Activated CD8-positive, alpha-beta memory T cell treated with anti-CD3 and anti-CD28 coated beads, Interleukin-2, amount 50 U/mL, for 24 hours (primary cell): ENCODE data around the gene ACO2.
"Not testable (repeated sequence)": the region's sequence is repeated elsewhere in the genome, so short reads cannot be mapped to it uniquely, and the experiment has no call there.

Source experiments
- DNase-seq: peaks from one replicate; pipeline ENCODE4 v3.0.0-alpha.2; 2020; ENCODE audit errors: extremely low read depth

Gene ACO2

DNA sequence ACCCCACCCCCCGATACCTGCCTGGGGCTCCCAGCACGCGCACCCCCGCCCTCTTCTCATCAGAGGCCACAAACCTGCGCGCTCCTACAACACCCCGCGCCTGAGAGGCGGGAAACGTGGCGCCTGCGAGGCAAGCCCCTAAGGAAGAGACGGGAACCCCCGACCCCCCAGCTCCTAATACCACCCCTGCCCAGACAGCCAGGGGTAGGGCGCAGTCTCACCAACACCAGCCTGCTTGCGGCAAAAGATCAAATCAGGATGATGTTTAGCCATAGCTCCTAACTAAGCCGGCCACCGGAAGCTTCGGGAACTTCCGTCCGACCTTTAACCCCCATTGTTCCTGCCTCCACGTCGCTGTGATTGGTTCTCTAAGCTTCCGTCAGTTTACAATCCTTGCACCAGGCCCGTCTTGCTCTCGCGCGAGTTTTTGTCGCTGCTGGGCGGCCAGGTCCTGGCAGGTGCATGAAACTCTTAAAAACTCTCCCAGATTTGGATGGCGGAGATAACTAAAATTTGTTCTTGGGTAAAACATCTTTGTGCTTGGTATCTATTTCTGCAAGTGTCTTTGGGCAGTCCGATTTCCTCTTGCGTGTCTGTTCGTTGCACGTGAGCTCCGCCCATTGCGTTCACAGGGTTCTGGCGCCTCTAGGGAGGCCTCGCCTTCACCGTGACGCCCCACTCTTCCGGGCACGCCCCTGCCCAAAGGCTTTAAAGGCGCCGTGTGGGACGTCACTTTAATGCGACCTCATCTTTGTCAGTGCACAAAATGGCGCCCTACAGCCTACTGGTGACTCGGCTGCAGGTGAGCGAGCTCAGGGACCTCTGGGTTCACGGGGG is at the start of gene ACO2, which contains the start of gene PHF5A:
Gene ACO2, plus strand, starts transcription at position 737 of the 837 bp plus-strand sequence. Its CDS starts 30 bp downstream, at position 767.
Gene PHF5A, minus strand, starts transcription at position 312 of the 837 bp plus-strand sequence. Its CDS starts 39 bp downstream, at position 273.
- peak; percentile 98 for DNase-seq

DNA sequence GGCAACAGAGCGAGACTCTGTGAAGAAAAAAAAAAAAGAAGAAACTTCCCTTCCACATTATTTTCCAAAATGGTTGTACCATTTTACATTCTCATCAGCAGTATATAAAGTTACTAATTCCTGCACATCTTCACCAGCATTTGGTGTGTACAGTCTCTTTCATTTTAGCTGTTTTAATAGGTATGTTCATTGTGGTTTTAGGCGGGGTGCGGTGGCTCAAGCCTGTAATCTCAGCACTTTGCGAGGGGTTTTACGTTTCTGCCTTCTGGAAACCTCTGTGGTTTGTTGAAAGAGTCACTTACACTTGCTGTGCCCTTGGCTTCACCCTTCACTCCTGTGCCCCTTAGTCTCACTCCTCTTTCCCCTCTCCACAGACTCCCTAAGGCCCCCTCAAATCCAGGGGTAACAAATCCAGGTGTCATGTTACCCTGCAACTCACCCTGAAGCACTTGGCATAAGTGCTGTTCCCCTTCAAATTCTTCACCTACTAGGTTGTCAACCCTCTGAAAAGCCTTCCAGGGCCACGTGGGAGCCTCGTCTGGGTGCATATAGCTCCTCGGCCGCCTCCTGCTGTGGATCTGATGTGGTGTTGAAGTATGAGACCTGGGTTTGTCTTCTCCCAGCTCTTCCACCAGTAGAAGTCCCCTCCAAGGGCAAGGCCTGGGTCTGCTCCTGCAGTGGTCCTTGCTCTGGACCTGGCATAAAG is 43.1 kb upstream of the ACO2 start:
- DNase-seq = no peak

DNA sequence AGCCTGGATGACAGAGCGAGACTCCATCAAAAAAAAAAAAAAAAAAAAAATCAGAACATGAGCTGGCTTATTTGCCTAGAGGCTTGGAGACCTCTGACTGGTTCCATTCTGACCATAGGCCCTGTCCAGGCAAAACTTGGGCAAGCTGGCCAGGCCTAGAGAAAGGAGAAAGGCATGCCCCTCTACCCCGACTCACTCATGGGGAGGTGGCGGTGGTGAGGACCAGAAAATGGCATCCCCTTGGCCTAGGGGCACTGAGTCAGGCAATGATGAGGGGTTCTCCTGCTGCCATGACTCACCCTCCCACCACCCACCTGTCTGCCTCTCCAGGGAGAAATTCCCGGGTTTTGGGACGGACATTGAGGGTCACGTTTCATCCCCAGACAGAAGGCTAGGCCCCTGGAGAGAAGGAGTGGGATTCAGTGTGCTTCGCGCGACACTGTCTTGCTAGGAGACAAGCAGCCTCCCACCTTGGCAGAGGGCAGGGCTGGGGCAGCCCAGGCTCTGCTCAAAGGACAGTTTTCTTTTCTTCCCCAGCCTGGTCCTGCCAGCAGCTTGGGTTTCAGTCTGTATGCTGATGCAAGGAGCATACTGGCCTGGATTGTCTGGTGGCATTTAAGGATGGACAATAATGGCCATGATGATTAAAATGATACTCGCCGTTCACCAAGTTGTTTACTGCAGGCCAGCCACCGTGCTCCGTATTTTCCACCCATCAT is 39.5 kb upstream of the ACO2 start:
- DNase-seq = no peak

DNA sequence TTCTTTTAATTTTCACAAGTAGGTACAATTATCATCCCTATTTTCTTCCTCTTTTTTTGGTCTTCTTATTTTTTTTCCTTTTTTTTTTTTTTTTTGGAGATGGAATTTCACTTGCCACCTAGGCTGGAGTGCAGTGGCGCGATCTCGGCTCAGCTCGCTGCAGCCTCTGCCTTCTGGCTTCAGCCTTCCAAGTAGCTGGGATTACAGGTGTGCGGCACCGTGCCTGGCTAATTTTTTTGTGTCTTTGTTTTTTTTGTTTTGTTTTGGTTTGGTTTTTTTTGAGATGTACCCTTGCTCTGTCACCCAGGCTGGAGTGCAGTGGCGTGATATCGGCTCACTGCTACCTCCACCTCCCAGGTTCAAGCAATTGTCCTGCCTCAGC is 39.0 kb upstream of the ACO2 start:
- no peak for DNase-seq

DNA sequence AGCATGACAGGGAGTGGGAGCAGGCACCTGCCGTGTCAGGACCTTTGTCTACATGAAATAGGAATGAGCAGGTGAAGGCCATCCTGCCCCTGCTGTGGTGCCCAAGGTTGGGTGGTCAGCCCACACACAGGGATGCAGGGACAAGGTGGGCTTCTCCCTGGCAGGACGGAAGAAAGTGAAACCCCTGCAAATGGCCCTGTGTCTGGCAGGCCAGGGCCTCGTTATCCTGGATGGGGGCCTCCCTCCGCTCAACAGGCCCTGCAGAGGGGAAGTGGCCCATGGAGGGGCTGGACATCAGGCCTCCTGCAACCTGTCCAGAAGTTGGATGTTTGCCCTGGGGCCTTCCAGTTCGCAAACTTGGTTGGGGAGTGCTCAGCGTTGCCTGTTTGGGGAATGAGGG is 37.3 kb upstream of the ACO2 start:
- DNase-seq = no peak

DNA sequence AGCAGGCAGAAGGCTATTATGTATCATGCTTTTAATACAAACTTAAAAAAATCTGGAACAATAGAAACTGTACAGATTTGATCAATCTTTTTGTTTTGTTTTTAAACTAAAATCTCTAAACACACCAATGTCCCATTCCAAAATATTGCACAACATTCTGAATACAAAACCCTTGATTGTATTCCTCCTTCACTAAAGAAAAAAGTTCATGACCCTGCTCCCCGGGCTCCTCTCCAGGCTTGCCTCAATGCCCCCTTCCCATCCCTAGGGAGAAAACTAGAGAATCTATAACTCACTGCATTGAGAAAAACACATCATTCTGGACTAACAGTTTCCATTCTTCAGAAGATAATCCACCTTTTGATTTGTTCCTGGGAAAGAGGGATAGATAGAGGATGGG is 35.4 kb upstream of the ACO2 start:
- DNase-seq = not testable (repeated sequence)

DNA sequence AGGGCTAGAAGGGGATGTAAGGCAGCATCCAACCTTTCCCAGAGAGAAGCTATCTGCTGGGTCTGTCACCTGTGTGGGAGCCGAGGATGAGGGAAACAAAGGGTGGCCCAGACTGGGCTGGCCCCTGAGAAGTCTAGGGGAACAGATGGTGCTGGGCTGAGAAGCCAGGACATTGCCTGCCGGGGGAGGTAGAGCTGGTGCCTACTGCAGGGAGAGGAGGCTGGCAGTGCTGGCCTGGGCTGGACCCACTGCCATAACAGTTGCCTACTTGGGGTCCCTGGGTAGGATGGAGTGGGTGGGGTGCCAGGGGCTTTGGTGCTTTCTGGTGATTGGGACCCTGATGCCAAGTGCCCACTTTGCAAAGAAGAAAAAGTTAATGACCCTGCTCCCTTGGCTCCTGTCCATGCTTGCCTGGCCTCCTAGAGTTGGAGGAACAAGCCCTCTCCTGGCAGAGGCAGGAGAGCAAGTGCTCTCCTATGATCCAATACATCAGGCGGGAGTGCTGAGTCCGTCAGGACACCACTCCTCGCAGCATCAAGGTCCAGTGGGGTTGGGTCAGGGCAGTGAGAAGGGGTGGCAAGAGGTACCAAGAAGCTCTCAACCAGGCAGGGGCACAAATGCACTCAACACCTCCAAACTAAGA is 34.4 kb upstream of the ACO2 start:
- not testable (repeated sequence) for DNase-seq

DNA sequence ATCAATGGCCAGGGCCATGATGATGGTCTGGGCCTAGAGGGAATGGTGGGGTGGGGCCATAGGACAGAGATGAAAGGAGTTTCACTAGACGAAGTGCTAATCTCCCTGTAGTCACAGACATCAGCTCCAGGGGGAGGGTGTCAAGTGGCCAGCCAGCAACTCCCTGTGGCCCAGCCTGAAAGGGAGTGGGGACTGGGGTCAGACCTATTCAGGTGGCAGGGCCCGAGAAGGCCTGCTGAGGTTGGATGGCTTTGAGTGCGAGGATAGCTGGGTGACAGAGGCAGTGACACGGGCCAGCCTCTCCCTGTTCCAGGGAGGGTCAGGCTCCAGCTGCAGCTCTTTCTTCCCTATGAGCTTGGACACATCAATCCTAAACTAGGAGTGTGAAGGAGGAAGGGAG is 33.4 kb upstream of the ACO2 start:
- DNase-seq = no peak

DNA sequence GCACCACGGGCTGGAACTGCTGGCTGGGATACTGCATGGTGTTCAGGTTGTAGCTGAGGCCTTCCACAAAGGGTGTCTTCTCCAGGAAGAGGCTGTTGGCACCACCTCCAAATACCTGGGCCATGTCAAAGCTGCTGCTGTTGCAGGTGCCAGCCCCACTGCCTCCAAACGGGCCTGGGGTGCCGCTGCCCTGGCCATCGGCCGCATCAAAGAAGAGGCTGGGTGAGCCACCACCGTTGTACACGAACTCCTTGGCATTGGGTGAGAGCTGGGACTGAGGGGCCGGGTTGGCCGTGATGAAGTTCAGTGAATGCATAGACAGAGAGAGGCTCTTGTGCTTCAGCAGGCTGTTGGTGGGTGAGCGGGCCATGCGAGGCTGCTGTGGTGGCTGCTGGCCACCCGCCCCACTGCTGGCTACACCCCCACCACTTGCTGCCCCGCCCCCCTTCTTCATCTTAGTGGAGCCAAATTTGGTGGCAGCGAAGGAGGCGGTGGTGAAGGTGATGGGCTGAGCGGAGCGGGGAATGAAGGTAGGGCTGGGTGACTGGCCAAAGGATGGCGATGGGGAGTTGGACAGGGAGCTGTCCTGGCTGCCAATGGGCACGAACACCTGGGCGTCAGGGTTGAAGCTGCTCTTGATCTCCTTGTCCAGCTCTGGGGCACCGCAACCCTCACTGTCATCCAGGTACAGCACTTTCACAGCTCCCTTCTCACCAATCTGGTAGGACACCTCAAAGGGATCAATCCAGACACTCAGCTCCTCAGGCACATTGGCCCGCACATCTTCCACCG is 32.4 kb upstream of the ACO2 start:
- DNase-seq = no peak

DNA sequence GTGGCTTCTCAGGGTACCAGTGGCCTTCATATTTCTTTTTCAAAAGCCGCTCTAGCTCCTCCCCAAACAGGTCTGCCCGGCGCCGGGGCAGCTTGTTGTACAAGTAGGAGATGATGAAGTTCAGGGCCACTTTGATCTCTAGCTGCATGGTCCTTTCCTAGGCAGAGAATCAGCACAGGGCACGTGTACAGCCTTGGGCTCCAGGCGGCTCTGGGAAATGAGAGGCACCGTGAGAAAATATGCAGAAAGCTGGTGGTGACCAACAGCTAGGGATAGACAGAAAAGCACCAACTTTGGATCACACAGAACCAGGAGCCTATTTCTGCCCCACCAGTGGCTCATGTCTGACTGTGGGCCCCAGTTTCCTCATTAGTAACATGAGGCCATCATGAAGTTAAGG is 31.7 kb upstream of the ACO2 start:
- DNase-seq = no peak

DNA sequence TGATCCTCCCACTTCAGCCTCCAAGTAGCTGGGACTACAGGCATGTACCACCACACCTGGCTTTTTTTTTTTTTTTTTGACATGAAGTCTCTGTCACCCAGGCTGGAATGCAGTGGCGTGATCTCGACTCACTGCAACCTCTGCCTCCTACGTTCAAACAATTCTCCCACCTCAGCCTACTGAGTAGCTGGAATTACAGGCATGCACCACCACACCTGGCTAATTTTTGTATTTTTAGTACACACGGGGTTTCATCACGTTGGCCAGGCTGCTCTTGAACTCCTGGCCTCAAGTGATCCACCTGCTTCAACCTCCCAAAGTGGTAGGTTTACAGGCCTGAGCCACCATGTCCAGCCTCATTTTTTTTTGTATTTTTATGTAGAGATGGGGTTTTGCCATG is 28.4 kb upstream of the ACO2 start:
- DNase-seq = not testable (repeated sequence)

DNA sequence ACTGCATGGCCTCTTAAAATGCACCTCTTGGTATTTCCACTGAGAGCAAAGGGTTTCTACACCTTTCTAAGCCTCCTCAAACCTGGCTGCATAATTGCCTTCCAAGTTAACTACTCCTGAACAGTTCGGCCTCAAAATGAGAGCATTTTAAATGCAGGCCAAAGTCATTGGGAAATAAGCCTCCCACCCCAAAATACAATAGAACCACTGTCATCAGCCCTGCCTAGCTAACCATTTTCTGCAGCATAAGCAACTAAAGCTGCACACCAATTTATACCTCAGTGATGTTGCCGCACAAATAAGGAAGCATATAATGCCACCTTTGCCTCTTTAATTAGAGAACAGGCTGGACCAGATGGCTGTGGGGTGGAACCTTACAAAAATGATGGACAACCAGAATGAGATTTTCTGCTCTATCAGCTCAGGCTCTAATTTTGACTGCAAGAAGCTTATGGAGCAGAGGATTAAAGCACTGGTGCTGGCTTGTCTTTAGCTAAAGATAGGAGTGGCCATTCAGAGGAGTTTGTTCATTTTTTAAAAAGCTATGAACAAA is 26.6 kb upstream of the ACO2 start:
- DNase-seq = no peak

DNA sequence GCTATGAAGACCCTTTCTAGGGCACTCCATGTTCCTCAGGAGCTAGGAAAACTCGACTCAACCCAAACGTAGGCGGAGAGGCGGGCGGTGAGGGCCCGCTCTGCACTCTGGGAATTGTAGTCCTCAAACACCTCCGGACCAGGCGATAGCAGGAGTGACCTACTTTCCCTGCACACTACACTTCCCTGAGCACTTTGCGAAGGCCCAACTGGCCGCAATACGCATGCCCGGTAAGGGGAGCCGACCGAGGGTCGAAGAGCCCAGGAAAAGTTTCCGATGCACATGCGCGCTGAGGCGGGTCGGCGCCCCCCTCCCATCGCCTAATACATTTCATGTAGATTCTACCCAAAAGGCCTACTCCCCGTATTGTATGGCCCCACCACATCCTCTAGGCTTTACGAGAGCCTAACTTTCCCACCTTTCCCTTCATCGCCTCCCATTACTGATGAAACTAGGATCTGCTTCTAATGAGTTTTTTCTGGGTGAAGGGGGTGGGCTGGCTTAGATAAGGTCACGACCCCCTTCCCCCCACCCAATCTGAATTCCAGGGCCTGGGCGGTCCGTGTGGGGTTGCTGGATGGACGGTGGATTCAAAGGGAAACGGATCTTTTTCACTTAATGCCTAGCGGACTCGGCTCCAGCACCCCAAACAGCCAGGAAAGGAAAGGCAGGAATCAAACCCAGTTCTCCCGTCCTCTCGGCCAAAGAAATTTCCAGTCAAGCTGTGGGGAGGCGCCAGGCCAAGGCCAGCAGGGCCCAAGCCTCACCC is 24.4 kb upstream of the ACO2 start:
- peak; percentile 68 for DNase-seq

DNA sequence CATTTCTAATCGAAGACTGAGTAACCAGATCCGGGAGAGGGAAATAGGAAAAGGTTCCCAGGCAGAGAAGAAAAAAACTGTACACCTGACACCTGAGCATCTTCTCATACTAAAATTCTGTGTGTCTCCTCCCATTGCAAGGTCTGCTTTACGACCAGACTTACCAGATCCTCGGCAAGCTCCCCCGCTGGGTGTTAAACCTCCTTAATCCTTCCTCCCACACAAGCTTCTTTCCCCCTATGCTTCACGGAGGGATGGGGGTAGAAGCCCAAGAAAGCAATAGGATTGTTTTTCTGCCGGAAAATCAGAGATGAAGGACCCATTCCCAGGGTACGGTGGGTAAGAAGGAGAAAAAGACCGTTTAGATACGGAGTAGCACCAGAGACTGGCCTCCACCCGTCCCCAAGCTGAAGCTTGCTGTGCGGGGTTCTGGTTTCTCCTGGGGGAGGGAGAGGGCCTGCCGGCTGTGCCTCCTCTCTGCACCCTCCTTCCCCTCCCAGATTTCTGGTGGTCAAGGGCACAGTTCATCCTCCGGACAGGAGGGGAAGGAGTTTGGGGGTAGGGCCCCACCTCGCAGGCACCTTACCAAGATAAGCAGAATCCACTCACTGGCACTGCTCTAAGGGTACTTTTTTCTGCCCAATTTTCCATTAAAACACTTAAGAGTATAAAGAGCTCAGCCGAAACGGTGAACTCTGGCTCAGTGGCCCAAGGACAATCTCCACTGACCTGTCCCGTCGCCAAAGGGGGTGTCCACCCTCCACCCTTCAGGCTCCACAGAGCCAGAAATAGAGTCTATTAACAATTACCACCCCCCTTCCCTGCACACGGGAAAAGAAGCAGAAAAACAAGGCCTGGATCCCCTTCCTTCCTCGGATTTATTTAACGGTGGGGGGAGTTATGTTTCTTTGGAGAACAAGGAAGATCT is 23.5 kb upstream of the ACO2 start:
- DNase-seq = no peak

DNA sequence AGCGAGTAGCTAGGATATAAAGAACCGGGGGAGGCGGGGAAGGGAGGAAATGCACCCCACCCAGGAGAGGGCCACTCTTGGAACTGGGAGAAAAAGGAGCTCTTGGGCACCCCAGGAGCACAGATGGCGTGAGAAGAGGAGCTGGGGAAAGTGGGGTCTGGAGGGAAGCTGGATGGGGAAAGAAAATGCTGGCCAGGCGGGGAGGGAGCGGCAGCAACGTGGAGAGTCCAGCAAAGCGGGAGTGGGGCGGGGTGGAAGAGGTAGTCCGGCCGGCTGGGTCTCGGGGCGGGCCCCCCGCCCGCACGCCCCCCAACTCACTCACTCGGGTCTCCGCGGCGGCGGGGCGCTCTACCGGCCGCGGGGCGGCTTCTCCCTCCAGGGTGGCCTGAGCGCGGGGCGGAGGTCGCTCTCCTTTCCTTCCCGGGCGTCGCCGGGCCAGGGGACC is 22.8 kb upstream of the ACO2 start:
- DNase-seq = no peak

DNA sequence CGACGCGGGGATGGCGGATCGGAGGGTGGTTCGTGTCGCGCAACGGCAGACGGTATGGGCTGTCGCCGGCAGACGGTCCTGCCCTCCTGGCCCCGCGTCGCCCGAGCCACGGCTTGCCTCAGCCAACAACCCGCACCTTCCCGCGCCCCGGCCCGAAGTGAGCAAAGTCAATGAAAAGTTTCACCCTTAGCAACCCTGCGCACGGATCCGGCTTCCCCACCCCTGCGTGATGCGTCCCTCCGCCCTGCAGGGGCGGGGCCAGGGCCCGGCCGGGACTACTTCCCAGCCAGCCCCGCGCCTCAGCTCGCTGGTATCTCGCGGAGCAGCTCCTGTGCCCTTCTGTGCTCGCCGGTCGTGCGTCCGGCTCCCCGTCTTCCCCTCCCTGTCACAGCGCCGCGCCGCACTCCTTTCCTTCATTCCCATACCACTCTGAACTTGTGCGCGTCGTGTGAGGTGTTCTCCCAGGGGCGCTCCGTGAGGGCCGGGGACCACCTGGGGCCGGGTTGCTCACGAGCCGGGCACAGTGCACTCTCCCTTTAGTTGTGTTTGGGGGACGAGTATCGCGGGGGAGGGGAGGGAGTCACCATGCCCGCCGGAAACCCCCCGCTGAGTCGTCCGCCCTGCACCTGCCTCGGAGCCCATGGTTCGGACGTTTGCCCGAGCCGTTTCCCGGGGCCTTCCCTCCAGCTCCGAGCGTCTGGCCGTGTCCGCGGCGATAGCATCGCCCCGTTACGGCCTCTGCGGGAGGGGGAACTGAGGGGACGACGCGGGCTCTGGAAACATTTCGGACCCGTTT is 22.1 kb upstream of the ACO2 start, which contains the start of gene TOB2:
Gene TOB2, minus strand, starts transcription at position 163 of the 796 bp plus-strand sequence. CDS start 9,456 bp downstream, outside the sequence.
- DNase-seq = peak; percentile 84

DNA sequence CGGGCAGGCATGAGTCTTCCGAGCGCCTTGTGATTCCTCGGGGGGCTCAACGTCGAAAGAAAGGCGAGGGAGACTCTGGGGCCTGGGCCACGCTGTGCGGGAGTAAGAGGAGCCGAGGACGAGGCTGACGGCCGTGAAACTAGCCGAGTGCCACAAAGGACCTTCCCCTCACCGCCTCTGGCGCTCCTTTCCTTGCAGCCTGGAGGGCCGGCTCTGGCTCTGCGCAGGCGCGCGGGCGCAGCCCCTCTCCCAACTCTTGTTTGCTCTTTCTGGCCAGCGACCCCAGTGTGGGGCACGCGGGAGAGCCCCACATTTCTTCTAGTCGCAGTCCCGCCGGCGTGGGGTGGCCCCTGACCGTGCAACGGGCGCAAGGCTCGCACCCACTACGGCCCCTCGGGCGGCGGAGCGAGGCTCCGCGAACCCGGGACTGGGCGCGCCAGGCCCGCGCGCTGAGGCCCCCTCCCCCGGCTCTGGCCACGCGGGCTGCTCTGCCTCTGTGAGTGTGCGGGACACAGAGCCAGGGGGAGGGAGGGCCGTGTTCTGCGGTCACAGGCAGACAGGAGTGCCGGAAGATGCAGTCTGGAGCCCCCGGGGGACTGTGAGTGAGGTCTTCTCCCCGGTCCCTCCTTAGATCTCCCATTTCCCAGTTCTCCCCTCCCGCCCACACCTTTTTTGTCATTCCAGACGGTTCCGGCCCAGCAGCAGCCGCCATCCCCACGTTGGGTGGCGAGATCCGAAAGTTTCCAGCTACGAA is 21.3 kb upstream of the ACO2 start:
- no peak for DNase-seq
